ENCODE results near the gene RPL27. TPM values are rescaled to one million over a fixed set of nuclear protein-coding genes. Genes with fewer than 3 reads are reported as not detected.

RPL27 gene
- total RNA-seq, 2 donors from 2014 or later, result 551 to 1,071 TPM

Other genes with a start within 250 kb of the RPL27 start
- gene RAMP2, start 237.2 kb upstream of the RPL27 start, total RNA-seq, result 10 to 100 TPM; 28.9 to 35.2 TPM
- 10 to 100 TPM; 37.9 to 39.8 TPM for gene VPS25, start 225.0 kb upstream of the RPL27 start, total RNA-seq
- gene WNK4, start 217.8 kb upstream of the RPL27 start, total RNA-seq, result under 1 TPM in 1 of 2 donors, not detected in 1; 0.08 TPM
- gene COA3, start 199.7 kb upstream of the RPL27 start, total RNA-seq, result 10 to 100 TPM; 71.6 to 77.4 TPM
- under 1 TPM in 1 of 2 donors, not detected in 1; 0.16 TPM for gene CNTD1, start 199.6 kb upstream of the RPL27 start, total RNA-seq
- gene BECN1, start 174.1 kb upstream of the RPL27 start, total RNA-seq, result 100 to 1,000 TPM in 1 of 2 donors, 10 to 100 TPM in 1; 67.9 to 105 TPM
- gene PSME3, start 165.0 kb upstream of the RPL27 start, total RNA-seq, result 10 to 100 TPM; 63.8 to 66.1 TPM
- gene AOC2, start 153.8 kb upstream of the RPL27 start, total RNA-seq, result under 1 TPM in 1 of 2 donors, not detected in 1; 0.55 TPM
- gene AOC3, start 147.2 kb upstream of the RPL27 start, total RNA-seq, result 10 to 100 TPM in 1 of 2 donors, 1 to 10 TPM in 1; 7.8 to 10.3 TPM
- gene G6PC1, start 97.6 kb upstream of the RPL27 start, total RNA-seq, result not detected
- 10 to 100 TPM; 17.8 to 24.6 TPM for gene AARSD1, start 34.0 kb upstream of the RPL27 start, total RNA-seq
- gene PTGES3L, start 18.3 kb upstream of the RPL27 start, total RNA-seq, result 10 to 100 TPM; 29.6 to 52.3 TPM
- 10 to 100 TPM in 1 of 2 donors, 1 to 10 TPM in 1; 9.9 to 11.1 TPM for gene RUNDC1, start 17.9 kb upstream of the RPL27 start, total RNA-seq
- gene IFI35, start 8.4 kb downstream of the RPL27 start, total RNA-seq, result 10 to 100 TPM; 11.4 to 19.0 TPM
- gene VAT1, start 24.0 kb downstream of the RPL27 start, total RNA-seq, result 10 to 100 TPM; 51.4 to 99.8 TPM
- gene RND2, start 26.8 kb downstream of the RPL27 start, total RNA-seq, result 1 to 10 TPM in 1 of 2 donors, under 1 TPM in 1; 0.63 to 3.5 TPM
- gene BRCA1, start 126.9 kb downstream of the RPL27 start, total RNA-seq, result 1 to 10 TPM; 5.4 to 8.4 TPM
- 100 to 1,000 TPM in 1 of 2 donors, 10 to 100 TPM in 1; 94.0 to 101 TPM for gene NBR1, start 172.8 kb downstream of the RPL27 start, total RNA-seq
- gene TMEM106A, start 213.5 kb downstream of the RPL27 start, total RNA-seq, result 1 to 10 TPM; 2.4 to 3.5 TPM
- not detected for gene CCDC200, start 230.2 kb downstream of the RPL27 start, total RNA-seq
- not detected for gene RNU2-1, start 235.6 kb downstream of the RPL27 start, total RNA-seq

All from right atrium auricular region (tissue), 2 donors.